Adrenal gland (tissue), 5 donors: ENCODE results near the gene VPS8.
"Not testable (repeated sequence)": the region's sequence is repeated elsewhere in the genome, so short reads cannot be mapped to it uniquely, and the experiment has no call there.

Source experiments
- CTCF ChIP-seq, 6 experiments: fragments of 450-650 bp in 4 of 6; fragments of 200-600 bp in 2 of 6; sonication (generic) in 1 of 6; IDR thresholded peaks; 1 replicate in 5 of 6; 2 replicates in 1 of 6; pipeline versions ENCODE4 v1.5.1 to v1.8.0; 2016 to 2021; ENCODE audit warnings: antibody characterized with exemption in 6 of 6, mild to moderate bottlenecking in 2 of 6, moderate library complexity in 1 of 6
- POLR2A ChIP-seq, 2 donors: fragments of 450-650 bp; IDR thresholded peaks; one replicate each; pipeline ENCODE4 v1.6.1; 2017; ENCODE audit warnings: antibody characterized with exemption in 2 of 2, mild to moderate bottlenecking in 2 of 2, moderate library complexity in 1 of 2
- donor health status: DM: no; HTN: no; CAD: no.

- not testable (repeated sequence) for TF ChIP-seq CTCF, POLR2A (IDR thresholded peaks at IDR 0.05)
These were observed 138.8 kb downstream of the VPS8 start for GRCh38 chr3:184950816-184951215.
